Bronchial epithelial cell (primary cell): ENCODE results near the gene TMEM41B. TPM values are rescaled to one million over a fixed set of nuclear protein-coding genes. Genes with fewer than 3 reads are reported as not detected.
"Not testable (repeated sequence)": the region's sequence is repeated elsewhere in the genome, so short reads cannot be mapped to it uniquely, and the experiment has no call there.

ENCODE experiments used
- DNase-seq: peaks from one replicate; pipeline ENCODE4 v3.0.0-alpha.2; 2010; ENCODE audit warnings: low read depth
- FAIRE-seq: peaks from 2 replicates; lab custom pipeline; 2011; peaks lifted over from hg19 to GRCh38; lab: Jason Lieb, UNC
- H3K27me3 ChIP-seq: 2 replicates; pipeline ENCODE4 v1.5.1; 2011; ENCODE audit warnings: low read length; ENCODE audit not compliant: control insufficient read depth, insufficient read depth
- H3K36me3 ChIP-seq: 2 replicates; pipeline ENCODE4 v1.5.1; 2011; ENCODE audit warnings: low read length; ENCODE audit not compliant: control insufficient read depth, insufficient read depth
- H3K4me3 ChIP-seq: 2 replicates; pipeline ENCODE4 v1.5.1; 2011; ENCODE audit warnings: mild to moderate bottlenecking, low read depth, low read length, control low read depth
- total RNA-seq: library from RNA; depleted of rRNA; stranded (reverse); fragments of >200 nt; gene quantifications from 2 replicates; pipeline ENCODE4 v1.2.1, GENCODE V29; 2014
- TF ChIP-seq, protein P1 (sequence below): IDR thresholded peaks from 2 replicates; pipeline ENCODE4 v1.5.1; 2011; ENCODE audit warnings: mild to moderate bottlenecking, moderate library complexity, low read length, control low read depth, inconsistent platforms; ENCODE audit not compliant: insufficient read depth, severe bottlenecking

Gene TMEM41B, protein sequence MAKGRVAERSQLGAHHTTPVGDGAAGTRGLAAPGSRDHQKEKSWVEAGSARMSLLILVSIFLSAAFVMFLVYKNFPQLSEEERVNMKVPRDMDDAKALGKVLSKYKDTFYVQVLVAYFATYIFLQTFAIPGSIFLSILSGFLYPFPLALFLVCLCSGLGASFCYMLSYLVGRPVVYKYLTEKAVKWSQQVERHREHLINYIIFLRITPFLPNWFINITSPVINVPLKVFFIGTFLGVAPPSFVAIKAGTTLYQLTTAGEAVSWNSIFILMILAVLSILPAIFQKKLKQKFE
- total RNA-seq, result 49.2 and 74.4 TPM in 2 replicates

DNA sequence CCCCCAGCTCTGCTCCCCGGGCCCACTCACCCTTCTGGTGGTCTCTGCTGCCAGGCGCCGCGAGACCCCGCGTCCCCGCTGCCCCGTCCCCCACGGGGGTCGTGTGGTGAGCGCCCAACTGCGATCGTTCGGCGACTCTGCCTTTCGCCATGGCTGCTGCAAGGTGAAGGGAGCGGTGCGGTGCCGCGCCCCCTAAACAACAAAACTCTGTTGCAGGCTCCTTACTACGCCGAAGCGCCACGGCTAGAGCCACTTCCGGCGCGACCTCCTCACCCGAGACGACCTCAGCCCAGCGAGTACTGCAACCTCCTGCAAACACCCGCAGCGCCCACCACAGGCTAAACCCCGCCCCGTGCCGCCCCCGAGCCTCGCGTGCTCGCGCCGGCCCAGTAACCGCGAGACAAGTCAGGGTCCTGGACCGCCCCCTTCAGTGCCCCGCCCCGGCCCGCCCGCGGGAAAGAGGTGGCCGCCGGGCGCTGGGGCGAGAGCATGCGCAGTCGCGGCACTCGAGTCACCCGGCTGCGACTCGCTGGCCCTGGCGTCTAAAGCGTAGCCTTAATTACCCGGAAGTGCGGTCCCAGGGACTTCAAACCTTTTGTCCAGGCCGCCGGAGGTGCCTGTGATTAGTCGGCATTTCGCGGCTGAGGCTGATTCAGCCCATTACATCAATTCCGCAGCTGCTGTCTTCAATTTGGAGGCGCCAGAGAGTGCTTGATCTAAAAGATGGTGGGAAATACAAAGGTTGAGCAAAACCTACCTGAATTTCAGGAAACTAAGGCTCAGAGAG, at the start of gene TMEM41B:
TMEM41B (minus strand) TSS at position 303 of the 787 bp plus-strand sequence; CDS start at position 151, 152 bp downstream.
- Histone ChIP-seq H3K27me3 (no peaks in the 10 kb centered on the region), H3K36me3 (no peaks in the 10 kb centered on the region), H3K4me3 (peak within 1 kb of the TSS; percentile 98)
- FAIRE-seq (no peak), DNase-seq (peak; percentile 96)
- TF ChIP-seq, protein P1, sequence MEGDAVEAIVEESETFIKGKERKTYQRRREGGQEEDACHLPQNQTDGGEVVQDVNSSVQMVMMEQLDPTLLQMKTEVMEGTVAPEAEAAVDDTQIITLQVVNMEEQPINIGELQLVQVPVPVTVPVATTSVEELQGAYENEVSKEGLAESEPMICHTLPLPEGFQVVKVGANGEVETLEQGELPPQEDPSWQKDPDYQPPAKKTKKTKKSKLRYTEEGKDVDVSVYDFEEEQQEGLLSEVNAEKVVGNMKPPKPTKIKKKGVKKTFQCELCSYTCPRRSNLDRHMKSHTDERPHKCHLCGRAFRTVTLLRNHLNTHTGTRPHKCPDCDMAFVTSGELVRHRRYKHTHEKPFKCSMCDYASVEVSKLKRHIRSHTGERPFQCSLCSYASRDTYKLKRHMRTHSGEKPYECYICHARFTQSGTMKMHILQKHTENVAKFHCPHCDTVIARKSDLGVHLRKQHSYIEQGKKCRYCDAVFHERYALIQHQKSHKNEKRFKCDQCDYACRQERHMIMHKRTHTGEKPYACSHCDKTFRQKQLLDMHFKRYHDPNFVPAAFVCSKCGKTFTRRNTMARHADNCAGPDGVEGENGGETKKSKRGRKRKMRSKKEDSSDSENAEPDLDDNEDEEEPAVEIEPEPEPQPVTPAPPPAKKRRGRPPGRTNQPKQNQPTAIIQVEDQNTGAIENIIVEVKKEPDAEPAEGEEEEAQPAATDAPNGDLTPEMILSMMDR, result no peak

DNA sequence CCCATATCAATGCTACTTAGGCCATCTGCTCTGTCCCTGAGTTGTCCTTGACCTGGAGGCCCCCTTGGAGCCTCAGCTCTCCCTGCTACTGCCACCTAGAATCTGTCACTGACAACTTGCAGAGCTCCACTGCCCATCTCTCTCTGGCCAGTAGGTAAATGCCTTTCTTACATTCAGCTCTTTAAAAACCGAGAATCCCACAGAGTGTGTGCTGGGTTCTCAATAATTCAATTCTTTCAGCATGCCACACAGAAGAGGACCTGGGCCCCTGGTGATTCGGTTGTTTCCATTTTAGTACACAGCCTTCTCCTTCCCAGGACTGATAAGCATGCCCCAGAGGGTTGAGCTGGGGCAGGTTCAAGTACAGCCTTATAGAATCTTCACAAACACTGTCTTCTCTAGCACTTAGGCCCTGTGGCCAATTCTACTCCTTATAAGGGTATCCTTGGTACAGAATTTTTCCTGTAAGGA, 48.0 kb upstream of the TMEM41B start:
- FAIRE-seq (no peak), DNase-seq (no peak)
- H3K36me3 ChIP-seq, result no peaks in the 10 kb centered on the region
- H3K27me3 ChIP-seq, result no peaks in the 10 kb centered on the region
- TF ChIP-seq, protein P1, result no peak
- H3K4me3 ChIP-seq, result no peak overlapping the region

DNA sequence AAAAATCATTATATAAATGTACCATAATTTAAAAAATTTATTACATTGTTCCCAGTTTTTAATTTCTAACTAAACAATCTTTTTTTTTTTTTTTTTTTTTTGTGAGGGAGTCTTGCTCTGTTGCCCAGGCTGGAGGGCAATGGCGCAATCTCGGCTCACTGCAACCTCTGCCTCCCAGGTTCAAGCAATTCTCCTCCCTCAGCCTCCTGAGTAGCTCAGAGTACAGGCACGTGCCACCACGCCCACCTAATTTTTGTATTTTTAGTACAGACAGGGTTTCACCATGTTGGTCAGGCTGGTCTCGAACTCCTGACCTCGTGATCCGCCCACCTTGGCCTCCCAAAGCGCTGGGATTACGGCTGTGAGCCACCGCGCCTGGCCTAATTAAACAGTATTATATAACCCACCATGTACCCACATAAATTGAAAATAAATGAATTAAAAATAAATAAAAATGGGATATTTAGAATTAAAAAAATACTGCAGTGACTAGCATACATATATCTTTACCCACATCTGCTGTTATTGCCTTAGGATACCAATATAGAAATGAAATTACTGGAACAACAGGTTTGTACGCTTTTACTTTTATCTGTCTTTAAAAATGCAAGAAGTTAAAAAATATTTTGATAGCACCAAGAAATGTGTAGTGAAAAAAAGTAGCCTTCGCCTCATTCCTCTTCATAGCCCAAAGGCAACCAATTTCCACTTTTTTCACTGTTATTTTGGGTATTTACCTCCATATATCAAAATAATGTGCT, 46.6 kb upstream of the TMEM41B start:
- not testable (repeated sequence) for H3K4me3 ChIP-seq, H3K27me3 ChIP-seq, FAIRE-seq, H3K36me3 ChIP-seq
- DNase-seq, result peak; percentile 8

DNA sequence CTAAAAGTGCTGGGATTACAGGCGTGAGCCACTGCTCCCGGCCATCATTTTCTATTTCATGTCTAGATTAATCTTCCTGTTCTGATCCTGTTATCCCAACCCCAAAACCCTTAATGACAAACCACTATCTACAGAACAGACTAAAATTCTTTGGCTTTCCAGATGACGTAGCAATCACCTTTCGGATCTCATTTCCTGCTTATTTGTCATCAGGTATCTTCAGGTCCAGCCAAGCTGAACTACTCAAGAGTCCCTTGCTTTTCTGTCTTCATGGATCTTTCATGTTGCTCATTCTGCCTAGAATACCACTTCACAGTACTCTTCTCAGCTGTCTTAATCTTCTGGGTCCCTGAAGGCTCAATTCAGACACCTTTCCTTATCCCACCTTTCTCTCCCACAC, 42.6 kb upstream of the TMEM41B start:
- peak; percentile 68 for DNase-seq
- Histone ChIP-seq H3K36me3 (no peaks in the 10 kb centered on the region), H3K4me3 (no peak overlapping the region), H3K27me3 (no peaks in the 10 kb centered on the region)
- no peak for FAIRE-seq
- TF ChIP-seq, protein P1, result no peak

DNA sequence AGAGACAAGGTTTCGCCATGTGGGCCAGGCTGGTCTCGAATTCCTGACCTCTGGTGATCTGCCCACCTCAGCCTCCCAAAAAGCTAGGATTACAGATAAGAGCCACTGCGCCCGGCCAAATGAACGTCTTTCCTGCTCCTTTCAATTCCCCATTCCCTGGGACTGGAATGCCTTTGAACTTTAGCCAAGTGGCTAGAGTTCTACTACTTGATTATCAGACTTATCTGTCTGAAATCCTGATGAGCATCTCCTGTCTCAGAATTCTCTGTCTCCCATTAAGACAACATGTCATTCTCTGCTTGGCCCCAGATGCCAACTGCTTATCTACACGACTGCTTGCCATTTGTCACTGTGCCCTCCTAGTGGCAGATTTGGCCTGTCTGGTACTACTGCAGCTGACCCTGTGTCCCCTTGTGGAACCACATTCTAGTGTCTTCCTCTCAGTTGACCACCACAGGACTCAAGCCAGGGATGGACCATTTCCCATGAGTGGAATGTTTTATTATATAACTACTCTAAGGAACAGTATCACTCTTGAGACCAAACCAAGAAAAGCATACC, 37.0 kb upstream of the TMEM41B start:
- Histone ChIP-seq H3K36me3 (no peaks in the 10 kb centered on the region), H3K27me3 (no peaks in the 10 kb centered on the region), H3K4me3 (no peak overlapping the region)
- DNase-seq (no peak), FAIRE-seq (no peak)
- TF ChIP-seq, protein P1, result no peak

DNA sequence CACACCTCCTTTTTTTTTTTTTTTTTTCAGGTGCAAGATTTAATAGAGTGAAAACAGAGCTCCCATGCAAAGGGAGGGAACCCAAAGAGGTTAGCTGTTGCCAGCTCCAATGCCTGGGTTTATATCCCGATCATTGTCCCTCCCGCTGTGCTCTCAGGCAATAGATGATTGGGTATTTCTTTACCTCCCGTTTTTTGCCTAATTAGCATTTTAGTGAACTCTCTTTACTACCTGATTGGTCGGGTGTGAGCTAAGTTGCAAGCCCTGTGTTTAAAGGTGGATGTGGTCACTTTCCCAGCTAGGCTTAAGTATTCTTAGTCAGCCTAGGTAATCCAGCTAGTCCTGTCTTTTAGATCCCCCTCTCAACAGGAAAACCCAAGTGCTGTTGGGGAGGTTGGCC, 33.4 kb upstream of the TMEM41B start:
- H3K4me3 ChIP-seq, FAIRE-seq, H3K36me3 ChIP-seq, H3K27me3 ChIP-seq, DNase-seq: not testable (repeated sequence)
